HEK293 (cell line): ENCODE results near the gene RNF217.

ENCODE experiments used
- CTCF ChIA-PET: fragments of 350-600 bp; formaldehyde crosslinking; extraction: SDS; loops from one replicate; lab custom pipeline; 2021; ENCODE audit warnings: antibody characterized with exemption; lab: Yijun Ruan, JAX
- POLR2A ChIA-PET: fragments of 300-600 bp; formaldehyde crosslinking; extraction: SDS; loops from one replicate; lab custom pipeline; 2020; ENCODE audit warnings: antibody characterized with exemption, inconsistent platforms; lab: Yijun Ruan, JAX
- H3K27ac ChIP-seq: fragments of 200-500 bp; sonication (Bioruptor generic); 2 replicates; pipeline ENCODE4 v1.5.1; 2014; ENCODE audit warnings: low read depth, low read length, control low read depth, inconsistent platforms; ENCODE audit errors: extremely low read depth
- H3K36me3 ChIP-seq, 2 experiments: fragments of 200-500 bp in 1 of 2; sonication (Bioruptor generic) in 1 of 2; 1 replicate in 1 of 2; 2 replicates in 1 of 2; pipeline ENCODE4 v1.5.1; 2014 to 2017; ENCODE audit warnings: inconsistent platforms in 2 of 2, low read length in 2 of 2; ENCODE audit not compliant: control insufficient read depth in 2 of 2, insufficient read depth in 1 of 2
- H3K4me1 ChIP-seq: fragments of 200-500 bp; sonication (Bioruptor generic); 2 replicates; pipeline ENCODE4 v1.5.1; 2014; ENCODE audit warnings: mild to moderate bottlenecking, low read length, inconsistent platforms; ENCODE audit not compliant: control insufficient read depth, insufficient read depth
- H3K4me3 ChIP-seq: 2 replicates; pipeline ENCODE4 v1.5.1; 2011; ENCODE audit warnings: low read depth, mild to moderate bottlenecking, control low read depth, low read length, moderate library complexity
- H3K9me3 ChIP-seq: fragments of 200-500 bp; sonication (Bioruptor generic); 2 replicates; pipeline ENCODE4 v1.5.1; 2014; ENCODE audit warnings: low read depth, low read length, inconsistent platforms; ENCODE audit not compliant: control insufficient read depth, insufficient read depth
- CTCF ChIP-seq: fragments of 450-650 bp; formaldehyde crosslinking; IDR thresholded peaks from 2 replicates; pipeline ENCODE4 v1.5.1; 2016; ENCODE audit warnings: missing biosample characterization, missing genetic modification characterization
- HOXD13 ChIP-seq: sonication (generic); formaldehyde crosslinking; IDR thresholded peaks from 2 replicates; pipeline ENCODE4 v1.8.0; 2022; ENCODE audit warnings: missing genetic modification reagents, borderline replicate concordance
- KLF9 ChIP-seq: fragments of 450-650 bp; formaldehyde crosslinking; IDR thresholded peaks from 2 replicates; pipeline ENCODE4 v1.5.1; 2016; ENCODE audit warnings: missing biosample characterization, missing genetic modification characterization, low read depth
- ZBTB11 ChIP-seq: fragments of 450-650 bp; formaldehyde crosslinking; conservative IDR thresholded peaks from 2 replicates; pipeline ENCODE4 v1.5.1; 2016; ENCODE audit warnings: low read depth, missing biosample characterization, missing genetic modification characterization
- ZBTB17 ChIP-seq: fragments of 450-650 bp; formaldehyde crosslinking; IDR thresholded peaks from 2 replicates; pipeline ENCODE4 v1.5.1; 2016; ENCODE audit warnings: missing biosample characterization, missing genetic modification characterization
- ZBTB44 ChIP-seq: fragments of 450-650 bp; IDR thresholded peaks from 2 replicates; pipeline ENCODE4 v1.5.1; 2018; ENCODE audit warnings: missing biosample characterization, mild to moderate bottlenecking, missing genetic modification characterization
- ZIC2 ChIP-seq: fragments of 450-650 bp; formaldehyde crosslinking; IDR thresholded peaks from 2 replicates; pipeline ENCODE4 v1.5.1; 2016; ENCODE audit warnings: missing biosample characterization, missing genetic modification characterization
- ZNF10 ChIP-seq: fragments of 450-650 bp; formaldehyde crosslinking; IDR thresholded peaks from 2 replicates; pipeline ENCODE4 v1.5.1; 2017; ENCODE audit warnings: missing biosample characterization, missing genetic modification characterization
- ZNF121 ChIP-seq: fragments of 450-650 bp; formaldehyde crosslinking; IDR thresholded peaks from 2 replicates; pipeline ENCODE4 v1.5.1; 2016; ENCODE audit warnings: missing biosample characterization, missing genetic modification characterization
- ZNF26 ChIP-seq: fragments of 450-650 bp; formaldehyde crosslinking; IDR thresholded peaks from 2 replicates; pipeline ENCODE4 v1.5.1; 2016; ENCODE audit warnings: missing biosample characterization, missing genetic modification characterization
- ZNF280D ChIP-seq: fragments of 450-650 bp; formaldehyde crosslinking; IDR thresholded peaks from 2 replicates; pipeline ENCODE4 v1.5.1; 2016; ENCODE audit warnings: missing biosample characterization, missing genetic modification characterization
- ZNF292 ChIP-seq: fragments of 450-650 bp; formaldehyde crosslinking; IDR thresholded peaks from 2 replicates; pipeline ENCODE4 v1.5.1; 2016; ENCODE audit warnings: low read depth, missing biosample characterization, missing genetic modification characterization, borderline replicate concordance
- ZNF366 ChIP-seq: fragments of 450-650 bp; formaldehyde crosslinking; conservative IDR thresholded peaks from 2 replicates; pipeline ENCODE4 v1.5.1; 2016; ENCODE audit warnings: missing biosample characterization, missing genetic modification characterization
- ZNF37A ChIP-seq: fragments of 450-650 bp; IDR thresholded peaks from 2 replicates; pipeline ENCODE4 v1.5.1; 2018; ENCODE audit warnings: missing biosample characterization, missing genetic modification characterization
- ZNF654 ChIP-seq: fragments of 450-650 bp; formaldehyde crosslinking; IDR thresholded peaks from 2 replicates; pipeline ENCODE4 v1.5.1; 2016; ENCODE audit warnings: low read depth, missing biosample characterization, missing genetic modification characterization
- ZNF701 ChIP-seq: fragments of 450-650 bp; formaldehyde crosslinking; IDR thresholded peaks from 2 replicates; pipeline ENCODE4 v1.5.1; 2016; ENCODE audit warnings: missing biosample characterization, missing genetic modification characterization
- ZNF777 ChIP-seq: fragments of 450-650 bp; formaldehyde crosslinking; IDR thresholded peaks from 2 replicates; pipeline ENCODE4 v1.5.1; 2017; ENCODE audit warnings: missing biosample characterization, missing genetic modification characterization, borderline replicate concordance
- ZNF785 ChIP-seq: fragments of 450-650 bp; formaldehyde crosslinking; IDR thresholded peaks from 2 replicates; pipeline ENCODE4 v1.5.1; 2016; ENCODE audit warnings: missing biosample characterization, missing genetic modification characterization

RNF217 gene

GRCh38 chr6:125120054-125120590 is 157.9 kb downstream of the RNF217 start (continued):
- TF ChIP-seq ZNF701 (tag by site-specific recombination) (no peak), ZNF366 (tag by site-specific recombination) (no peak)

- no peak overlapping the region for H3K4me3 ChIP-seq
- no peak for TF ChIP-seq ZBTB11 (tag by site-specific recombination)
- TF ChIP-seq ZNF777 (tag by site-specific recombination), result no peak
- no peak for TF ChIP-seq ZNF292 (tag by site-specific recombination)
- TF ChIP-seq ZIC2 (tag by site-specific recombination), result no peak
- TF ChIP-seq ZNF10 (tag by site-specific recombination), result no peak
- no peak for TF ChIP-seq ZBTB17 (tag by site-specific recombination)
- TF ChIP-seq ZNF785 (tag by site-specific recombination), result no peak
- no peak for TF ChIP-seq CTCF (tag by site-specific recombination)
- TF ChIP-seq ZNF37A (tag by site-specific recombination), result no peak
- no peak for TF ChIP-seq KLF9 (tag by site-specific recombination)
- no peak for TF ChIP-seq ZBTB44 (tag by site-specific recombination)
- H3K36me3 ChIP-seq, result no peaks in the 10 kb centered on the region
- POLR2A ChIA-PET, result no interaction called here
- no peaks in the 10 kb centered on the region for H3K9me3 ChIP-seq
- no peak overlapping the region for H3K27ac ChIP-seq
- CTCF ChIA-PET, result interaction anchor here (4.2 kb wide), 1 partner anchor 8 kb away, joined by 37 read pairs; no protein-coding TSS in a partner anchor
- peaks cover 7% of the 10 kb centered on the region for H3K4me1 ChIP-seq
Observed at GRCh38 chr6:125121894-125122293, 159.7 kb downstream of the RNF217 start.

GRCh38 chr6:125123051-125123450 is 160.8 kb downstream of the RNF217 start:
- Histone ChIP-seq H3K27ac (no peak overlapping the region), H3K4me1 (peaks cover 7% of the 10 kb centered on the region), H3K9me3 (no peaks in the 10 kb centered on the region), H3K4me3 (no peak overlapping the region), H3K36me3 (no peaks in the 10 kb centered on the region)
- ChIA-PET POLR2A (interaction anchor here (1.1 kb wide), 1 partner anchor 30 kb away, joined by 3 read pairs; the partner anchor contains the start of gene TPD52L1), CTCF (interaction anchor here (0.7 to 4.2 kb wide), 3 partner anchors 10 to 254 kb away, joined by 3 to 37 read pairs (median 4); no protein-coding TSS in a partner anchor)
- no peak for TF ChIP-seq ZNF121 (tag by site-specific recombination)
- no peak for TF ChIP-seq HOXD13 (CRISPR knock-in tag)
- TF ChIP-seq CTCF (tag by site-specific recombination), result no peak
- TF ChIP-seq ZNF654 (tag by site-specific recombination), result no peak
- no peak for TF ChIP-seq ZNF280D (tag by site-specific recombination)
- TF ChIP-seq ZNF26 (tag by site-specific recombination), result no peak
